SK-MEL-5 (cell line): ENCODE measurements around the gene CMIP. TPM values are rescaled to one million over a fixed set of nuclear protein-coding genes. Genes with fewer than 3 reads are reported as not detected.

Experiments used
- DNase-seq: peaks from one replicate; pipeline ENCODE4 v3.0.0-alpha.2; 2016; ENCODE audit warnings: low read depth, low spot score
- in situ Hi-C: cut with HindIII; loops from 2 replicates; pipeline ENCODE4 v1.10.0; 2016; ENCODE audit warnings: low sequenced_read_pairs, high pct_unique_total_duplicates, low pct_unique_long_range_greater_than_20kb
- total RNA-seq: library from RNA; depleted of rRNA; stranded (reverse); fragments of >200 nt; shearing (Covaris generic); gene quantifications from 2 replicates; pipeline ENCODE4 v1.2.3, GENCODE V29; 2014

The CMIP gene
- total RNA-seq, 1 experiment from 2014 or later, result 2.0 TPM

DNA sequence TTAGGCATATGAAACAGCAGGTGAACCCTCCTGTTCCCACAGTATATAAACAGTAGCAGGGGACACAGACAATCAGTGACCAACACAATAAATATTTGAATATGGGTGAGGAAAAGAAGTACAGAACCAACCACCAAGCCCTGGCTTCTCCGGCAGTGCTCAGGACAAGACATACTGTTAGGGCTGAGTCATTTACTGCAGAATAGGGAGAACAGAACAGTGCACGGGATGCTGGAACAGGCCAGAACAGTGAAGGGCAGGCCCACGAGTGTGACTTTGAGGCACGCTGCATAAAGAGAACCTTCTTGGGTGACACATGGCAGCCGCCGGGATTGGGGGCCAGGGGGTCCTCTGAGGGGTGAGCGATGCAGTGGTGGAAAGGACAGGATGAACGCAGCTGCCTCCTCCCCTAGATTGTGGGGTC, 160.4 kb downstream of the CMIP start:
- in situ Hi-C loops, result no loop called here
- no peak for DNase-seq

DNA sequence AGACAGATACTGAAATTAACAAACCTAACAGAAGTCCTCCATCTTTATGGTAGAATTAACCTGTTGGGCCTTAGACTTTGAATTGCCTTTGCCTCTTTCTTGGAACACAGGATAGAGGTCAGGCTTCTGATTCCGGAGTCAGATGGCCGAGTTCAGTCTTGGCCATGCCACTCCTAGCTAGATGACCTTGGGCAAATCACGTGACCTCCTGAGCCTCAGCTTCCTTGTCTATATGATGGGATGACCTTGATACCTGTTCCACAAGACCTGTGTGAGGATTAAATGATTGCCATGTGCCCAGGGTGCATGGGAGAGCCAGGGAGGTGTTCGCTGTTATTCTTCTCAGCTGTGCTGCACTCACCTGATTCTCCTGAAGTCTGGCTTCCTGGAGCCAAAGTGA, 161.4 kb downstream of the CMIP start:
- in situ Hi-C loops, result no loop called here
- DNase-seq, result no peak

DNA sequence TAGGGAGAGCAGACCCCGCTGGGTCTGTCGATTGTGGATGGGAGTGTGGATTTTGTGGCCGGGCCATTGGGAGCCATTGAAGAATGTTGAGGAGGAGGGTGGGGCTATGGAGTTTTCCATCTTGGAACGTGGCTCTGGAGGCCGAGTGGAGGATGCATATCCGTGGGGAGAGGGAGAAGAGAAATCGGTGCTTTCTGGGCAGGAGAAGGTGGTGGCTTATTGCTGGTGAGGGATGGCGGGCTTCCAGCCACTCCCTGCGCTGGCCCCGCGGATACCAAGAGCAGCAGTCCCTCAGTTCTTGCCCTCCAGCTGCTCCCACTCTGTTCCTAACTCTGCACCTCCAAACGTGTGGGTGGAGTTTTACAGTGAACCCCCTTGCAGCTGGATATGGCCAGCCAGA, 162.4 kb downstream of the CMIP start:
- DNase-seq, result no peak
- in situ Hi-C loops, result no loop called here

DNA sequence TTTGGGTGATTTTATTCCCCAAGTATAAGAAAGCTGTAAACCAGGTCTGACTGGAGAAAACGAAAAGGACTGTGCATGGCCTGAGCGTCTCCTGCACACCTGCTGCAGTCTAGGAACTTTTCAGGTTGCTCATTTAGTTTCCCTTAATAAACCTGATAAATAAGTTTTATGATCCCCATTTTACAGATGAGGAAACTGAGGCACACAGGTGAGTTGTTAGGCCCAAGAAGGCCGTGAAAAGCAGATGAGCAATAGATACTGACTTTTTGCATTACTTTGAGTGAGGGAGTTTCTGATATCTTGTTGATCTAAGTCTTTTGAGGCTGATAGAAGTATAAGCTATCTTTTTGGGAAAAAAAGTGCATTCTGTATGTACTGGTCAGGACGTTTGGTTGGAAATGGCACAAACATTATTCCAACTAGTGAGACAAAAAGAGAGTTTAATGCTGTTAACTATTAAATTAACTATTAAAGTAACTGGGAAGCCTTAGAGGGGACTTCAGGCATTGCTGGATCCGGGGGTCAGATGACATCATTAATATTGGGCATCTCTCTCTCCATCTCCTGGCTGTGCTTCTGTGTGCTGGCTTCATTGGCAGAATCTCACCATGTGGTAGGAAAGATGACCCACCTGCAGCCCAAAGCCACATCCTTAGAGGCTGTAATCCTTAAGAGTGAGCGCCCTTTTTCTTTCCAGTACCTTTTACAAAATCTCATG, 163.4 kb downstream of the CMIP start:
- in situ Hi-C loops, result no loop called here
- DNase-seq, result no peak

DNA sequence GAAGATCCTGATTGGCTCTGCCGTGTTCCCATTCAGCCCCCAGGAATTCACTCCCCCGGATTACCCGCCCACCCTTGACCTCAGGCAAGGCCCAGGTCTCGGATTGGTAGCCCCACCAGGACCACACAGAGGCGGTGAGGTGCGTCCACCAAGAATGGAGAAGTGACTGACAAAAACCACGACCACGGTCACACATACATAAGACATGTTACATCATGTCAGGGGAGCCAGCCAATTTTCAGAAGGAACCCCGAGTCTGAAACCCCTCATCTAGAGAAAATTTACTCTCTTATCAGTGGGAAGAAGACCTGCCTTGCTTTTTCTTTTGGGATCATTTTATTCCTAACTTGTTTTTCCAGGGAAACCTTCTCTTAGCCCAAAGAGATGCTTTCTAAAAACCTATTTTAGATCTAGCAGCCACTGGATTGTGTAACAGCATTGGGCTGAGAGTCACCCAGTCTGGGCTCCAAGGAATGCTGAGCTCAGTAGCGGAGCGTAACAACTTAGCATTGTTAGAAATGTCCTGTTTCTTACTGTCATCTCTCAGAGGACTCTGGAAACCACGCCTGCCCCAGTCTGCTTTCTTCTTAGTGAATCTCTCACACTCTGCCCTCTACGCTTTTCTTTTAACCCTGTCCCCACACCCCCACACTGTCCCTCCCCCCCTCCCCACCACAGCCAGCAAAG, 164.1 kb downstream of the CMIP start:
- DNase-seq, result no peak
- in situ Hi-C loops, result no loop called here

DNA sequence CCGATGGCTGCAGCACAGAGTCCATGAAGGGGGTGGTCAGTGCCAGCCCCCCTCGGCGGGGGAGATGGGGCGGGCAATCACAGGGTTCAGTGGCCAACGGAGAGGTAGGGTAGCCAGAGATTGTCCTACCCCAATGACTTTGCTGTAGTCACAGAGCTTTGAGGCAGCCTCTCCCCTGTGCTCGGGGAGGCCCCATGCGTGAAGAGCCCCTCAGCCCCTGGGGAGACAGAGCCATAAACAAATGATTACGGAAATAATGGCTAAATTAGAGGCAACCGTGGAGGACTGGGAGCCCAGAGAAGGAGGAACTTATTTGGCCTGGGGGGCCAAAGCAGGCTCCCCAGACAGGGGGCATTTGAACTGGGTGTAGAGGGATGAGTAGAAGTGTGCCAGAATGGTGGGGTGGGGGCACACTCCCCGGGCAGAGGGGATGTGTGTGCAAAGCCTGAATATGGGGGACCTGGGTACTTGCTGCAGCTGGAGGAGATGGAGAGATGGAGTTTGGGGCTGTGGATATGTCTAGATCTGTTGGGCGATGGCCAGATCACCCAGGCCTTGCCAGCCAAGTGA, 164.8 kb downstream of the CMIP start:
- in situ Hi-C loops, result no loop called here
- DNase-seq, result no peak

DNA sequence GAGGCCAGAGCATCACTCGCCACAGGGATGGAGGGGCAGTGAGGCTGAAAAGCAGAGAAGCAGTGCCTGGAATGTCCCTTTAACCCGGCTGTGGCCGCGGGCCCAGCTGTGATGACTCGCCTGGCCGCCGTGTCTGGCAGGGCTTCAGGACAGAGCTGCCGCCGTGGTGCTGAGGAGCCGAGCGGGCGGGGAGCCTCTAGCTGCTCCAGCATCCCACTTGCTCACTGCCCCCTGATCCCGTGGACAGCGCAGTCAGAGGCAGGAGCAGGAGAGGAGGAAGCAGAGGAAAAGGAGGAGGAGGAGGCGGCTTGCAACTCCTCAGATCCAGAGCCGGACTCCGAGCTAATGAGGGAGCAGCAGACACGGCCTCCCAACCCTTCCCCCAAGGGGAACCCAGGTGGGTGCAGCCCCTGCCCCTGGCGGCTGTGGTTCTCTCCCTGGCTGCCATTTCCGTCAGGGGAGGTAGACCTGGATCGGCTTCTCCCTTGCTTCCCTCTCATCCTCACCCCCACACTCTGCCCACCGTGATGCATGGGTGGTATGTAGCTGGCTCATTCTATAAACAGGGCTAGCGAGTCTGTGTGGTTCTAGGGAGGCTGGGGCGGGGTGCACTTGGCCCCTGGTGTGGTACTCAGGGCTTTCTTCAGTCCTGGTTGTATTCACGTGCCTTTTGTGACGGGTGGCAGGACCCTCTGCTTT, 165.7 kb downstream of the CMIP start:
- in situ Hi-C loops, result no loop called here
- DNase-seq, result no peak

DNA sequence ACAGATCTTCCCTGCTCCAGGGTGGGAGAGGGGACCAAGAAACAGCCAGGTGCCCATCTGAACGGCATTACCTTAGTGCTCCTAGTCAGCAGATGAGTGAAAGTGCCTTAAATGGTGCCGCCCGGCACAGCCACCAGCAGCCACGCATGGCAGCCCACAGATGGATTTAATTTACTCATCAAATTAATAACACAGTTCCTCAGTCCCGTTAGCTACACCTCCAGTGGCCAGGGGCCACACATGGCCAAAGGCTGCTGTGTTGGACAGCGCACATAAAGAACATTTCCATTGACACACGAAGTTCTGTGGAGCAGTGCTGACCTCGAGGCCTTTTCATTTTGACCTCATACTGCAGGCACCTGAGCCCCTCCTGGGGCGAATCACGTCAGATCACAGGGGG, 166.3 kb downstream of the CMIP start:
- in situ Hi-C loops, result no loop called here
- DNase-seq, result no peak

DNA sequence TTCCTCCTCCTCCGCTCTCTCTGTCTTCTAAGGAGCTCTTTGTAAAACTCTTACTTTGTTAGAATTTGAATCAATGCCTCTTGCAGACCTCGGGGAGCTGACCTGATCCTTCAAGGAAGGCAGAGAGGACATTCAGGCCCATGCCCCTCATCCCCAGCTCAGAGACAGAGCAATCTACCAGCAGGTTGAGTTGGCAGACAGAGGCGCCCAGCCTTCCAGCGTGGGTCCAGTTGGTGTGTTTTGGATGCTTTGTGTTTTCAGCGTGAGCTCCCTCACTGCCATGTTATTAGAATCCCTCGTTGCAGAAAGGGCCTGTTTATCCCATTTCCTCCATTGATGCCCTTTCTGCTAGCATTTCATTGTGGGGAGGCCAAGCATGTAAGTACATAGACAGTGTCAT, 167.1 kb downstream of the CMIP start:
- in situ Hi-C loops, result no loop called here

DNA sequence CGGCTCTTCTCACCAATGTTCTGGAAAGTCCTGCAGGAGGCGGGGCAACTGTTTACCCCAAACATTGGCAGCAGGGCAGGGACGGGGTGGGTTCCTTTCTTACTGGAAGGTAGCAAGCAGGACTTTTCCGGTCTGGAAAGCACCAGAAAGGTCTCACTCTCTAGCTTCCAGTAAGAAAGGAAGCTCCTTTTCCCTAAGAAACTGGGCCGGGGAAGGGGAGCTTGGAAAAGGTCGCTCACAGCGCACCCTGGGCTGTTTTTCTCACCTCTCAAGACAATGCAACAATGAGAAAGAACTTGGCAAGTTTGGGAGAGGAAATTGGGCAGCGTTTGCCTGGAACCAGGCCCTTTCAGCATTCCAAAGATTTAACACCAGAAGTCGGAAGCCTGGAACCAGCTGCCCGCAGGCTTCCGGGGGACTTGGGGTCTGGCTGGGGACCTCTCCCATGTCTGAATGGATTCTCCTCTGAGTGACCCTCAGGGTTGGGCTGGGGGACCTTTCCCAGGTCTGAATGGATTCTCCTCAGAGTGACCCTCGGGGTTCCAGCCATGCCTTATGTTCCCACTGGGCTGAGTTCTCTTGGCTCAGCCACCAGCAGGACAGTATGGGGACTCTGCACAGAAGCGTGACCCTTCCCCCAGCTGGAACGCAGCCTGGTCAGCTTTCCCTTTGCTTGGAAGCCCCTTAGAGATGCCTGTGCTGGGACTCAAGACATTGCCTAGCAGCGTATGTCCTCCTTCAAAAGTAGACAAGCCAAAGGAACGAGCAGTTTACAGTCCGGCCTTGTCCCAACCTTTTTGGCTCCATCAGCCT, 167.9 kb downstream of the CMIP start:
- in situ Hi-C loops, result no loop called here

More for the DNA sequence above, 167.1 kb downstream of the CMIP start:
- DNase-seq, result no peak

DNA sequence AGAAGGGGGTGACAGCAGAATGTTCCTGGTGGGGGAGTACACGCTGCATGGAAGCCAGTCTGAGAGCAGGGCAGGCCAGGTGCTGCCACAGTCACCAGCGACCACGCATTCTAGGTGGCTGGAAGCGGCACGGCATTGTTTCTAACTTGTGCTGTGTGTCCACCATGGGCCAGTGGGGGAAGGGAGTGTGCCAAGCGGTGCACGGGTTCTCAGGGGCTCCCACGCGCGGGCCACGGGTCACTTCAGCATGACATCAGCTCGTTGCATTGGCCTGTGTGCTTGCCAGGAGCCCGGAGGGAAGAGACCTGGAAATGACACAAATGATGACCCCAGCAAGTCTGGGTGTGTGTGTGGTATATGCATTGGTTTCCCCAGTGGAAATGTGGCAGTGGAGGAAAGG, 169.6 kb downstream of the CMIP start:
- in situ Hi-C loops, result no loop called here
- no peak for DNase-seq

More for the DNA sequence above, 167.9 kb downstream of the CMIP start:
- no peak for DNase-seq

DNA sequence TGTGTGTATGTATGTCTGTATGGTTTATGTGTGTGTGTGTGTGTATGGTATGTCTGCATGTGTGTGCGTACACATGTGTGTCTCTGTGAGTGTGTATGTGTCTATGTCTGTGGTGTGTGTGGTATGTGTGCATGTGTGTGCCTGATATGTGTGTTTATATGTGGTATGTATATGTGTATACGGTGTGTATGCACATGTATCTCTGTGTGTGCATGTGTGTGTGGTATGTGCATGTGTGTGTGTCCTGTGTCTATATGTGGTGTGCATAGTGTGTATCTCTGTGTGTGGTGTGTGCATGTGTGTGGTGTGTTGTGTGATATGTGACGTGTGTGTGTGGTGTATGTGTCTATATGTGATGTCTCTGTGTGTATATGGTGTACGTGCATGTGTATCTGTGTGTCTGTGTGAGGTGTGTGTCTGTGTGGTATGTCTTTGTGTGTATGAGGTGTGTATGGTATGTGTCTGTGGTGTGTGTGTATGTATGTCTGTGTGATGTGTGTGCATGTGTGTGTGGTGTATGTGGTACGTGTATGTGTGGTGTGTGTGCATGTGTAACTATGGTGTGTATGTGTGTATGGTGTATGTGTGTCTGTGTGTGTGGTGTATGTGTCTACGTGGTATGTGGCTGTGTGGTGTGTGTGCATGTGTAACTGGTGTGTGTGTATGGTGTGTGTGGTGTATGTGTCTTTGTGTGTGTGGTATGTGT, 170.2 kb downstream of the CMIP start:
- DNase-seq, result no peak
- in situ Hi-C loops, result no loop called here

DNA sequence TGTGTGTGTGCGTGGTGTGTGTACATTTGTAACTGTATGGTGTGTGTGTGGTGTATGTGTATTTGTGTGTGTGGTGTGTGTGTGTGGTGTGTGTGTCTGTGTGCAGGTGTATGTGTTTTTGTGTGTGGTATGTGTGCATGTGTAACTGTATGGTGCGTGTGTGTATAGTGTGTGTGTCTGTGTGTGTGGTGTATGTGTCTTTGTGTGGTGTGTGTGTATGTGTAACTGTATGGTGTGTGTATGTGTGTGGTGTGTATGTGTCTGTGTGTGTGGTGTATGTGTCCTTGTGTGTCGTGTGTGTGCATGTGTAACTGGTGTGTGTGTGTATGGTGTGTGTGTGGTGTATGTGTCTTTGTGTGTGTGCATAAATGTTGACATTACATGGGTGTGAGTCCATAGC, 170.8 kb downstream of the CMIP start:
- DNase-seq, result no peak
- in situ Hi-C loops, result no loop called here

DNA sequence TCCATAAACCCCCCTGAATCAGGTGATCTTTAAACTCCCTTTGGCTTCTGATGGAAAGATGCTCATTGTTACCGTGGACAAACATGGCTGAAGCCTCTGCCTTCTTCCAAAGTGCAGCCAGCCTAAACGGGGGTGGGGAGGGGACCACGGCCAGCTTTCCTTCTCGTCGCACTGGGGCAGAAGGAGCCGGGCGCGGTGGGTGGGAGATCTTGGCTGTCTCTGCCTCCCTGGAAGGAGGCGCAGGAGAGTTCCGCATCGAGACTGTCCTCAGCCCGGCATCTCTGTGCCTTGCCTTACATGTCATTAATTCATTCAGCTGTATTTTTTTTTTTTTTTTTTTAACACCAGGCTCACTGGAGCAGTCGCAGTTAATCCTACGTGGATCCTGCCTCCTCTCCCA, 171.2 kb downstream of the CMIP start:
- no peak for DNase-seq
- in situ Hi-C loops, result no loop called here

DNA sequence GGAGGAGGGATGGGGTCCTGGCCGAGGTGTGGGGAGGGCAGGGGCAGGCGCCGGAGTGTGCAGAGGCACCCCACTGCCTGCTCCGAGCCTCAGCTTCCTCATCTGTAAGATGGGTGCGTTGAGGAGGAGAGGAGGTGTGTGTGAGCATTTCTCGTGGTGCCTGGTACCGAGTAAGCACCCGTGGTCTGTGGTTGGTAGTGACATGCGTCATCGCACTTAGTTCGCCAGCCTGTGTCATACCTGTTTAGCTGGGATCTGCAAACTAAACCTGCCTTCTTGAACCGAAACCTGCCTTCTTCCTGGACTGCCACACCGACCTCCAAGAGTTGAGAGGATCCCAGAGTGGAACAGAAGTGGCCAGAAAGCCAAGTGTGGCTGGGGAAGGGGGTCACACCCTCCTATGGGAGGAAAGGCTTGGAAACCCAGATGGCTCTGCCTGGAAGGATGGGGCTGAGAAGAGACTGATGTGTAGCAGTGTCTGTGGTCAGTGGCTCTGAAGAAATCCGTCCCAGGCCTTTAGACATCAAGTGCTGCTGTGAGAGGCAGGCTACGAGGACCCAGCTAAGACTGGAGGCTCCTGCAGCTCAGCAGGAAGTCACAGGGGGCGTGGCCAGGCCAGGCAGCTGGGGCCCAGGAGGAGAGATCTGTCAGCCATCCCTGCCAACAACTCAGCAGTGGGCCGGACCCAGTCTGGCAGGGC, 171.9 kb downstream of the CMIP start:
- no peak for DNase-seq
- in situ Hi-C loops, result no loop called here

DNA sequence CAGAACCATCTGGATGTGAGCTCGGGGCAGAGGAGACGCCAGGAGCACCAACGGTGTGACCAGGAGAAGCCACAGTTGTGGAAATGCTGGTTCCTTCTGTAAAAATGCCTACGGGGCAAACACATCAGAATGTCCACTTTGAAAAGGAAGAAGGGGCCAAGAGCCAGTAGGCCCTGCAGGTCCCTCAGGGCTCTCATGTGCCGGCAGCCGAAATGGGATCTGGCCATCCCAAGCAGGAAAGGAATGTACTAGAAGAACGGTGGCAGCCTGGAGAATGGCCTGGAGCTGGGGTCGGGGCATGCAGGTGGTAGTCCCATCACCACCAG, 172.4 kb downstream of the CMIP start:
- DNase-seq, result no peak
- in situ Hi-C loops, result no loop called here

DNA sequence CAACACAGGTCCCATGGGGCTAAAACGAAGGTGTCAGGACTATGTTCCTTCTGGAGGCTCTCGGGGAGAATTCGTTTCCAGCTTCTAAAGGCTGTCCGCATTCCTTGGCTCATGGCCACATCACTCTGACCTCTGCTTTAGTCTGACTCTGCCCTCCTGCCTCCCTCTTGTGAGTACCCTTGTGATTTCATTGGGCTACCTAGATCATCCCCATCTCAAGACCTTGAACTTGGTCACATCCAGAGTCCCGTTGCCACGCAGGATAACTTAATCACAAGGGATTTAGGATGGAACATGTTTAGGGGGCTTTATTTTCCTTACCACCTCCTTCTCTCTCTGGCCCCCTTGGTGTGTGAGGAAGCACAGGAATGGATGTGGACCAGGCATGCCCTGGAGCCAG, 173.6 kb downstream of the CMIP start:
- in situ Hi-C loops, result no loop called here
- no peak for DNase-seq
